Measurements from ENCODE around the gene BYSL. TPM values are rescaled to one million over a fixed set of nuclear protein-coding genes. Genes with fewer than 3 reads are reported as not detected.

Gene BYSL
- total and polyA plus RNA-seq, 9 of the 15 experiments (the other 6 are each of a cell fraction or from before 2014, with no cell fraction given) = 22.2 to 92.3 (median 53.4) TPM

- in situ Hi-C loops (cut with MboI) (no loop called here), intact Hi-C loops (cut with micrococcal nuclease) (no loop called here)
- FAIRE-seq (no peak), ATAC-seq (no peak), DNase-seq (ENCODE audit: extremely low read depth in 1 of 4, low spot score in 3 of 4) (no peak)
- H3K4me3 ChIP-seq = no peak overlapping the region
- ChIA-PET CTCF (ENCODE audit: low intra/inter-chr PET ratio) (no interaction called here), POLR2A (interaction anchor here (0.6 to 1.1 kb wide), 3 partner anchors 9 to 34 kb away, joined by 3 to 6 read pairs (median 4); partner anchors contain the start of genes BYSL and MED20)
- WGBS (ENCODE audit: insufficient coverage, low coverage, missing lambda C conversion rate) = 48% methylated on average over 2 of the region's 2 CpGs
- H3K79me2 ChIP-seq (ENCODE audit: control insufficient read depth, insufficient read depth, low read length) = no peaks in the 10 kb centered on the region; the same call in 2 of the 3 replicates
- no peak overlapping the region for H3K9ac ChIP-seq (ENCODE audit: insufficient read depth in 1 of 2, low read depth in 2 of 2, low read length in 2 of 2)
- no peak overlapping the region for H3K4me2 ChIP-seq (ENCODE audit: insufficient read depth, low read length)
- H2AFZ ChIP-seq (ENCODE audit: low read depth, low read length) = no peak overlapping the region
- H3K9me3 ChIP-seq (replicated peaks; ENCODE audit: control insufficient read depth, insufficient read depth, low read depth, low read length) = no peaks in the 10 kb centered on the region
- peaks cover 42 to 48% of the 10 kb centered on the region in 2 experiments for H3K4me1 ChIP-seq (replicated peaks in 1 of 2; ENCODE audit: control insufficient read depth in 2 of 2, insufficient read depth in 2 of 2, low read length in 2 of 2)
- H4K20me1 ChIP-seq (replicated peaks; ENCODE audit: control insufficient read depth, insufficient read depth, low read length) = no peaks in the 10 kb centered on the region
- H3K27me3 ChIP-seq (ENCODE audit: control insufficient read depth in 2 of 2, insufficient read depth in 2 of 2, low read length in 2 of 2) = no peaks in the 10 kb centered on the region
- H3K27ac ChIP-seq (ENCODE audit: extremely low read depth, low read depth, low read length) = no peak overlapping the region
- BruUV-seq (replicated peaks) = no TSS peak
- no peaks in the 10 kb centered on the region for H3K9me1 ChIP-seq (ENCODE audit: control insufficient read depth, insufficient read depth, low read length)
- no peaks in the 10 kb centered on the region for H3K36me3 ChIP-seq (ENCODE audit: control insufficient read depth, insufficient read depth, low read length)
- TF ChIP-seq LARP7 (IDR thresholded peaks at IDR 0.05) = no peak
- TF ChIP-seq ZNF3 (CRISPR knock-in tag; IDR thresholded peaks at IDR 0.05) = no peak
- no peak for TF ChIP-seq GATAD2A (IDR thresholded peaks at IDR 0.05)
- TF ChIP-seq ZNF592 (IDR thresholded peaks at IDR 0.05) = no peak
- no peak for TF ChIP-seq JUN (IDR thresholded peaks at IDR 0.05; ENCODE audit: borderline replicate concordance, low read depth, low read length)
- no peak for TF ChIP-seq JUN (CRISPR knock-in tag; IDR thresholded peaks at IDR 0.05; ENCODE audit: borderline replicate concordance)
- TF ChIP-seq ZBTB5 (IDR thresholded peaks at IDR 0.05) = no peak
- TF ChIP-seq FOXM1 (IDR thresholded peaks at IDR 0.05; ENCODE audit: low read depth) = no peak
- TF ChIP-seq FOXM1 (CRISPR knock-in tag; IDR thresholded peaks at IDR 0.05; ENCODE audit: low read depth) = no peak
- TF ChIP-seq RBM25 (IDR thresholded peaks at IDR 0.05; ENCODE audit: low read depth, low read length, severe bottlenecking) = no peak
- TF ChIP-seq POLR2G (IDR thresholded peaks at IDR 0.05; ENCODE audit: low read depth, low read length) = no peak
- TF ChIP-seq DACH1 (IDR thresholded peaks at IDR 0.05; ENCODE audit: partially characterized antibody) = no peak
- TF ChIP-seq PREB (CRISPR knock-in tag; IDR thresholded peaks at IDR 0.05) = no peak
- no peak for TF ChIP-seq TCF3 (CRISPR knock-in tag; IDR thresholded peaks at IDR 0.05)
- TF ChIP-seq NFIX (CRISPR knock-in tag; IDR thresholded peaks at IDR 0.05; ENCODE audit: low read depth) = no peak
- TF ChIP-seq CHD2 (IDR thresholded peaks at IDR 0.05; ENCODE audit: low read depth, low read length) = no peak
- no peak for TF ChIP-seq HOXB6 (CRISPR knock-in tag; IDR thresholded peaks at IDR 0.05; ENCODE audit: borderline replicate concordance)
- TF ChIP-seq DLX4 (CRISPR knock-in tag; IDR thresholded peaks at IDR 0.05) = no peak
Observed at GRCh38 chr6:41955412-41955811, 34.1 kb downstream of the BYSL start.
